Gastrocnemius medialis (tissue), 4 donors: ENCODE measurements around the gene PCDHB16.
"Not testable (repeated sequence)": the region's sequence is repeated elsewhere in the genome, so short reads cannot be mapped to it uniquely, and the experiment has no call there.

ENCODE experiments used
- POLR2A ChIP-seq, 2 donors: fragments of 450-650 bp; IDR thresholded peaks; one replicate each; pipeline ENCODE4 v1.6.1; 2017; ENCODE audit warnings: antibody characterized with exemption in 2 of 2, mild to moderate bottlenecking in 2 of 2, moderate library complexity in 2 of 2
- TF ChIP-seq, protein P1 (sequence below), 5 experiments: fragments of 450-650 bp in 3 of 5; fragments of 200-600 bp in 2 of 5; sonication (generic) in 2 of 5; IDR thresholded peaks in 4 of 5; conservative IDR thresholded peaks in 1 of 5; 1 replicate in 4 of 5; 2 replicates in 1 of 5; pipeline ENCODE4 v1.5.1; 2016 to 2019; ENCODE audit warnings: antibody characterized with exemption in 5 of 5, mild to moderate bottlenecking in 3 of 5, moderate library complexity in 3 of 5

DNA sequence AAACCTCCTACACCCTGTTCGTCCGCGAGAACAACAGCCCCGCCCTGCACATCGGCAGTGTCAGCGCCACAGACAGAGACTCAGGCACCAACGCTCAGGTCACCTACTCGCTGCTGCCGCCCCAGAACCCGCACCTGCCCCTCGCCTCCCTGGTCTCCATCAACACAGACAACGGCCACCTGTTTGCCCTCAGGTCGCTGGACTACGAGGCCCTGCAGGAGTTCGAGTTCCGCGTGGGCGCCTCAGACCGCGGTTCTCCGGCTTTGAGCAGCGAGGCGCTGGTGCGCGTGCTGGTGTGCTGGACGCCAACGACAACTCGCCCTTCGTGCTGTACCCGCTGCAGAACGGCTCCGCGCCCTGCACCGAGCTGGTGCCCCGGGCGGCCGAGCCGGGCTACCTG is 24.8 kb upstream of the PCDHB16 start:
- not testable (repeated sequence) for TF ChIP-seq POLR2A (IDR thresholded peaks at IDR 0.05)
- TF ChIP-seq, protein P1, sequence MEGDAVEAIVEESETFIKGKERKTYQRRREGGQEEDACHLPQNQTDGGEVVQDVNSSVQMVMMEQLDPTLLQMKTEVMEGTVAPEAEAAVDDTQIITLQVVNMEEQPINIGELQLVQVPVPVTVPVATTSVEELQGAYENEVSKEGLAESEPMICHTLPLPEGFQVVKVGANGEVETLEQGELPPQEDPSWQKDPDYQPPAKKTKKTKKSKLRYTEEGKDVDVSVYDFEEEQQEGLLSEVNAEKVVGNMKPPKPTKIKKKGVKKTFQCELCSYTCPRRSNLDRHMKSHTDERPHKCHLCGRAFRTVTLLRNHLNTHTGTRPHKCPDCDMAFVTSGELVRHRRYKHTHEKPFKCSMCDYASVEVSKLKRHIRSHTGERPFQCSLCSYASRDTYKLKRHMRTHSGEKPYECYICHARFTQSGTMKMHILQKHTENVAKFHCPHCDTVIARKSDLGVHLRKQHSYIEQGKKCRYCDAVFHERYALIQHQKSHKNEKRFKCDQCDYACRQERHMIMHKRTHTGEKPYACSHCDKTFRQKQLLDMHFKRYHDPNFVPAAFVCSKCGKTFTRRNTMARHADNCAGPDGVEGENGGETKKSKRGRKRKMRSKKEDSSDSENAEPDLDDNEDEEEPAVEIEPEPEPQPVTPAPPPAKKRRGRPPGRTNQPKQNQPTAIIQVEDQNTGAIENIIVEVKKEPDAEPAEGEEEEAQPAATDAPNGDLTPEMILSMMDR (IDR thresholded peaks at IDR 0.05 in 4 of 5, conservative IDR thresholded peaks at IDR 0.05 in 1 of 5): not testable (repeated sequence)
